SU-DHL-6 (cell line): ENCODE measurements around the gene STEAP1.
A peak's percentile ranks its signal among the peaks of the same experiment; 100 is the strongest.
"Not testable (repeated sequence)": the region's sequence is repeated elsewhere in the genome, so short reads cannot be mapped to it uniquely, and the experiment has no call there.

Source experiments
- H2AFZ ChIP-seq: fragments of 200-600 bp; sonication (generic); 2 replicates; pipeline ENCODE4 v1.6.1; 2014; ENCODE audit warnings: low read depth, mild to moderate bottlenecking, moderate library complexity, mixed read lengths, antibody characterized with exemption, low read length; ENCODE audit not compliant: severe bottlenecking
- H3F3A ChIP-seq: fragments of 200-600 bp; shearing (Covaris generic); 2 replicates; pipeline ENCODE4 v1.6.0; 2016; ENCODE audit warnings: antibody characterized with exemption, mild to moderate bottlenecking; ENCODE audit not compliant: insufficient read depth
- H3K27ac ChIP-seq: fragments of 200-600 bp; sonication (generic); 2 replicates; pipeline ENCODE4 v1.5.1; 2016; ENCODE audit warnings: low read depth, mild to moderate bottlenecking, low read length, moderate library complexity, mixed read lengths
- H3K27me3 ChIP-seq: fragments of 200-600 bp; sonication (generic), shearing (Covaris generic); 2 replicates; pipeline ENCODE4 v1.6.0; 2014; ENCODE audit warnings: mild to moderate bottlenecking, low read length
- H3K36me3 ChIP-seq: fragments of 200-600 bp; sonication (generic); 2 replicates; pipeline ENCODE4 v1.6.1; 2014; ENCODE audit warnings: mild to moderate bottlenecking, low read length, mixed read lengths
- H3K4me2 ChIP-seq: fragments of 300-600, 200-600 bp; shearing (Covaris generic), sonication (generic); 2 replicates; pipeline ENCODE4 v1.6.0; 2014; ENCODE audit warnings: low read length, low read depth, mild to moderate bottlenecking; ENCODE audit not compliant: poor library complexity, severe bottlenecking
- H3K4me3 ChIP-seq: fragments of 200-600 bp; sonication (generic); 2 replicates; pipeline ENCODE4 v1.5.1; 2014; ENCODE audit warnings: antibody characterized with exemption, low read length, mild to moderate bottlenecking, mixed read lengths; ENCODE audit not compliant: insufficient read depth, poor library complexity, severe bottlenecking
- H3K79me2 ChIP-seq: fragments of 200-600 bp; sonication (generic); 2 replicates; pipeline ENCODE4 v1.6.1; 2014; ENCODE audit warnings: mild to moderate bottlenecking, low read length, moderate library complexity; ENCODE audit not compliant: insufficient read depth
- H3K9ac ChIP-seq: fragments of 200-600 bp; sonication (generic); 2 replicates; pipeline ENCODE4 v1.7.0; 2014; ENCODE audit warnings: mild to moderate bottlenecking, low read length
- H3K9me2 ChIP-seq: fragments of 200-600 bp; sonication (generic); replicated peaks from 2 replicates; pipeline ENCODE4 v1.6.1; 2014; ENCODE audit warnings: low read length; ENCODE audit not compliant: insufficient read depth
- H3K9me3 ChIP-seq: fragments of 200-600 bp; sonication (generic); 2 replicates; pipeline ENCODE4 v1.6.1; 2014; ENCODE audit warnings: low read length, mixed read lengths; ENCODE audit not compliant: insufficient read depth
- H4K20me1 ChIP-seq: fragments of 200-600 bp; sonication (generic); 2 replicates; pipeline ENCODE4 v1.6.1; 2014; ENCODE audit warnings: low read depth, mild to moderate bottlenecking, antibody characterized with exemption, low read length, moderate library complexity, mixed read lengths
- EZH2phosphoT487 ChIP-seq: fragments of 200-600 bp; sonication (generic), shearing (Covaris generic); conservative IDR thresholded peaks from 2 replicates; pipeline ENCODE4 v1.6.1; 2018; ENCODE audit warnings: mild to moderate bottlenecking, antibody characterized with exemption, low read length, moderate library complexity, mixed read lengths
- TF ChIP-seq, protein P1 (sequence below): fragments of 200-600 bp; sonication (generic); IDR thresholded peaks from one replicate; pipeline ENCODE4 v1.5.1; 2017; ENCODE audit warnings: antibody characterized with exemption, mild to moderate bottlenecking, low read length, moderate library complexity; ENCODE audit not compliant: insufficient read depth, poor library complexity, severe bottlenecking

The STEAP1 gene

DNA sequence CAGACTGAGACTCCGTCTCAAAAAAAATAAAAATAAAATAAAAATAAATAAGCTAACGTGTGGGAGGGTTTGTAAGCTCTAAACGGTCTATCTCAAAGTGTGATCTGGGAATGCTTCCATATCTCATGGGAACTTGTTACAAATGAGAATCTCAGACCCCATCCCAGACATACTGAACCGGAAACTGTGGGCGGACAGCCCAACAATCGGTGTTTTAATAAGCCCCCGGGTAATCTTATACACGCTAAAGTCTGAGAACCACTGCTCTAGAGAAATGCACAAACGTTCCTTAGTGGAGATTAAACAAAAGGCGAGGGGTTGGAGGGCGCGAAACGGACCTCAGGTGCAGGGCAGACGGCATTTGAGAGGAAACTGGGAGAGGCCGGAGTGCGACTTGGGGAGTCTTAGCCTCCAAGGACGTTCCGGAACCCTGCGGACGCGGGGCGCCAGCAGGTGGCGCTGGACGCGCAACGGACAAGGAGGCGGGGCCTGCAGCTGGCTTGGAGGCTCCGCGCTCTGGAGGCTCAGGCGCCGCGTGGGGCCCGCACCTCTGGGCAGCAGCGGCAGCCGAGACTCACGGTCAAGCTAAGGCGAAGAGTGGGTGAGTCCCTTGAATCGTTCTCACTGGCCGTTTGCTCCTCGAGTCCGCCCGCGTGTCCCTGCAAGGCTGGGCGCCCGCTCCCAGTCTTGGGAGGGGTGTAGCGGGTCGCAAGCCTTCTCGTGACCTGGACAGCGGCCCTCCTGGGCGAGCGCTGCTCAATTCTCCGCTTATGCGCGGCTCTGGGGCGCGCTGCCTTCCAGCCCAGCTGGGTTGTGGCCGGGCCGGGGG lies at the start of gene STEAP1:
Gene STEAP1 (plus strand): TSS at position 527 of the 829 bp plus-strand sequence. CDS start 5,320 bp downstream, outside the sequence.
- peak within 1 kb of the TSS; percentile 72 for H2AFZ ChIP-seq
- H3K79me2 ChIP-seq, H3K27ac ChIP-seq, H3K9me2 ChIP-seq, H3K36me3 ChIP-seq, H3F3A ChIP-seq, H3K27me3 ChIP-seq, H3K9me3 ChIP-seq, H4K20me1 ChIP-seq: not testable (repeated sequence)
- TF ChIP-seq, protein P1, sequence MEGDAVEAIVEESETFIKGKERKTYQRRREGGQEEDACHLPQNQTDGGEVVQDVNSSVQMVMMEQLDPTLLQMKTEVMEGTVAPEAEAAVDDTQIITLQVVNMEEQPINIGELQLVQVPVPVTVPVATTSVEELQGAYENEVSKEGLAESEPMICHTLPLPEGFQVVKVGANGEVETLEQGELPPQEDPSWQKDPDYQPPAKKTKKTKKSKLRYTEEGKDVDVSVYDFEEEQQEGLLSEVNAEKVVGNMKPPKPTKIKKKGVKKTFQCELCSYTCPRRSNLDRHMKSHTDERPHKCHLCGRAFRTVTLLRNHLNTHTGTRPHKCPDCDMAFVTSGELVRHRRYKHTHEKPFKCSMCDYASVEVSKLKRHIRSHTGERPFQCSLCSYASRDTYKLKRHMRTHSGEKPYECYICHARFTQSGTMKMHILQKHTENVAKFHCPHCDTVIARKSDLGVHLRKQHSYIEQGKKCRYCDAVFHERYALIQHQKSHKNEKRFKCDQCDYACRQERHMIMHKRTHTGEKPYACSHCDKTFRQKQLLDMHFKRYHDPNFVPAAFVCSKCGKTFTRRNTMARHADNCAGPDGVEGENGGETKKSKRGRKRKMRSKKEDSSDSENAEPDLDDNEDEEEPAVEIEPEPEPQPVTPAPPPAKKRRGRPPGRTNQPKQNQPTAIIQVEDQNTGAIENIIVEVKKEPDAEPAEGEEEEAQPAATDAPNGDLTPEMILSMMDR = peak; percentile 80
- peak within 1 kb of the TSS; percentile 23; the same call in 1 of the 2 replicates for H3K9ac ChIP-seq
- H3K4me3 ChIP-seq = peak within 1 kb of the TSS; percentile 36
- H3K4me2 ChIP-seq = peak within 1 kb of the TSS; percentile 47

DNA sequence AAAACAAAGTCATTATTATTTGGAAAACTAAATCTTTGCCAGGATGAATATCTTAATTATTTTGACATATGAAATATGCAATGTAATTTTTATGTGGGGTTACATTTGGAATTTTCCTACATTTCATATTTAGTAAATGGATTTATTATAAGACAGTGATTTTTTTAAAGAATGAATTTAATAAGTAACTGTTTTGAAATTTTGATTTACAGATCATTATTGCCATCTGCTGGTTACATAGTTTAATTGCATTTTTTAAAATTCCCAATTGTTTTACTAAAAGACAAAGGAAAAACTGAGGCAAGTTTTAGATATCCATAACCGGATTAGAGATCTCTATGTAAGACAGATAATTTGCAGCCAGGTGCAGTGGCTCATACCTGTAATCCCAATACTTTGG lies 39.3 kb upstream of the STEAP1 start:
- H3K79me2 ChIP-seq, H3K9me3 ChIP-seq, H3K27ac ChIP-seq, H3K9me2 ChIP-seq, H3K36me3 ChIP-seq, H3K9ac ChIP-seq, H3K4me3 ChIP-seq, H4K20me1 ChIP-seq, H3K27me3 ChIP-seq, H3F3A ChIP-seq, H3K4me2 ChIP-seq, H2AFZ ChIP-seq: not testable (repeated sequence)

DNA sequence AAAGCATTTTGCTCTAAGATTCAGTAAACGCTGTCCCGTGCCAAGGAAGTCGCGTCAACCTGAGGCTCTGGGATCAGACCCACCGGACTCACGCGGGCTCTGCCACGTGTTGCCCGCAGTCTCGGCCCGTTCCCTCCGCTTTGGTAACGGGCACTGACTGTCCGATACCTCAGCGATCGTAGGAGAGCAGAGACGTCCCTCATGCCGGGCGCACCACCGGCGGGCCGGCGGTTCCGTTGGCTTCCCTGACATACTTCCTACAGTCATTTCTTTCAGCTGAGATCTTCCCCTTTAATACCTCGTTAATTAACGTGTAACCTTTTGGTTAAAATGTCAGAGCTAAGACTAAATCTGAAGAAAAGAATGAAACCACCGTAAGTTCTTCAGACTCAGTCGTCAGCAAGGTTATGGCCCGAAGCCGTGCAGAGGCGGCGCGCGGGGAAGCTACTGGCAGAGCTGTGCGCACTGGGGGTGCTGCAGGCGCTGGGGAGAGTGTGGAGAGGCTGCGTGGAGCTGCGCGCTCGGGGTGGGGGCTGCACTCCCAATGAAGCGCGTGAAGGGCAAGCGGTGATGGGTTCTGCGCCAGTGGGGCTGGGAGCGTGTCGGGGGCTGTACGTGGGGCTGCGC lies 35.6 kb upstream of the STEAP1 start:
- not testable (repeated sequence) for H2AFZ ChIP-seq, H3K27ac ChIP-seq, H3K4me3 ChIP-seq, H3K27me3 ChIP-seq, H3K79me2 ChIP-seq, H3K9me2 ChIP-seq, H4K20me1 ChIP-seq, H3F3A ChIP-seq, H3K9me3 ChIP-seq, H3K4me2 ChIP-seq, H3K9ac ChIP-seq, H3K36me3 ChIP-seq

DNA sequence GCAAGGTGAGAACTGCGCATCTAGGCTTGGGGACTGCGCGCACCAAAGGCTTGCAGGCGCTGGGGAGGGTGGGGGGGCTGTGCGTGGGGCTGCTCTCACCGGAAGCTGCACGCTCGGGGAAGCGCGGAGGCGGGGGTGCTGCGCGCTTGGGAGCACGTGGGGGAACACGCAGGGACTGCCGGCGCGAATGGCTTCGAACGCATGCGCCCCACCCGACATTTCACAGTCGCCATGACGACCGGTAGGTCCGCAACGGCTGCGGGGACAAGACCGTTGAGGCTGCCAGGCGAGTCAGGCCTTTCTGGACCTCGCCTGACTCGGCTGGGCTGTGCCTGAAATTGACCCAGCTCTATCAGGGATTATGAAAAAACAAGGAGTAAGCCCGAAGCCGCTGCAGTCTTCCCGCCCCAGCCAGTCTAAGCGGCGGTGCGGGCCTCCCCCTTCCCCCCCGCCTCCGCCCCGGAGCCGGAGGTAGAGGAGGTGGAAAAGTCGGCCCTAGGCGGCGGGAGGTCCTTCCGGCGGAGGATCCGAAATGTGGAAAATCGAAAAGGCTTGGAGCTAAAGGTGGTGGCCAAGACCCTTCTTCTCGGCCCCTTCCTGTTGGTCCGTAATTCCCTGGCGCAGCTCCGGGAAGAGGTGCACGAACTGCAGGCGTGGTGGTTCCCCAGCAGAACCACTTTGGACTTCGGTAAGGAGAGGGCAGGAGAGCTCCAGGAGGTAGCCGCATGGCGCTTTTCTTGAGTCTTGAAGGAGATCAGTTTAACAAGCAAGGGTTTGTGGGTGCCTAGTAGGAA lies 34.9 kb upstream of the STEAP1 start:
- Histone ChIP-seq H2AFZ (no peak overlapping the region), H3K36me3 (no peaks in the 10 kb centered on the region), H3K79me2 (no peaks in the 10 kb centered on the region), H3K27me3 (no peaks in the 10 kb centered on the region), H3F3A (no peaks in the 10 kb centered on the region), H3K9me3 (no peaks in the 10 kb centered on the region), H3K4me3 (no peak overlapping the region), H3K27ac (no peak overlapping the region), H3K9ac (no peak overlapping the region), H3K4me2 (no peak overlapping the region), H3K9me2 (no peaks in the 10 kb centered on the region), H4K20me1 (no peaks in the 10 kb centered on the region)
- no peak for TF ChIP-seq EZH2phosphoT487
- TF ChIP-seq, protein P1 = no peak

DNA sequence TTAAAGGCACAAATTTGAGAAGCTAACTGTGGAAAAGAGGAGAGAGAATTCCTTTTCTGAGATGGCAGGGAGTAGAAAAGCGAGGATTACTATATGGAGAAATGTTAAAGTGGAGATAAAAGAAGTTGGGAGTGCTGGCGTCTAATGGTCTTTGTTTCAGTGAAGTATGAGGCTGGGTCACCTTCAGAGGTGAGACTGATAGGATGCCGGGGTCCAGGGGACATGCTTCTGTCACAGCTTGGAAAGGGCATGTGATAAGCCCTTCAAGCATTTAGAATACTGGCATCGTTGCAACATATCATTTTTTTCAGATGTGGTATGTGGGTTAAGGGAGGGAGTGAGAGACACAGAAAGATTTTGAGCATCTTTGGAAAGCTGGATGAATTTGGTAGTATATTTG lies 34.1 kb upstream of the STEAP1 start:
- not testable (repeated sequence) for H3K36me3 ChIP-seq, H3F3A ChIP-seq, H3K9ac ChIP-seq, H3K27ac ChIP-seq, H3K9me3 ChIP-seq, H3K27me3 ChIP-seq, H4K20me1 ChIP-seq, H2AFZ ChIP-seq, H3K4me2 ChIP-seq, H3K4me3 ChIP-seq, H3K79me2 ChIP-seq, H3K9me2 ChIP-seq

DNA sequence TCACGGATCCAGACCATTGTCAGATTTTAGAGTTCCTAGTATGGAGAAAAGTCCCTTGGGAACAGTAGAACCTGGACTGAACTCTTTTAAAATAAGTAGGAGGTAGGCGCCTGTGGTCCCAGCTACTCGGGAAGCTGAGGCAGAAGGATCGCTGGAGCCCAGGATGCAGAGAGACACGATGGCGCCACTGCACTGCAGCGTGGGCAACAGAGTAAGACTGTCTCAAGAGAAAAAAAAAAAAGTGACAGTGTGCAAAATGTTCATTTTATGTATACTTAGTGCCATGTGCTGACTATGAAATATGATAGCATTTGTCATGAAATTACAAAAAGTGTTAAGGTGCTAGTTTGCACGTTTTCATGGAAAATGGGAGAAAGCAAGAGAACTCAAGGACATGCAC lies 22.5 kb upstream of the STEAP1 start:
- H3K27ac ChIP-seq, H2AFZ ChIP-seq, H3K36me3 ChIP-seq, H3K4me2 ChIP-seq, H3K79me2 ChIP-seq, H4K20me1 ChIP-seq, H3K4me3 ChIP-seq, H3K9ac ChIP-seq, H3K9me2 ChIP-seq, H3K27me3 ChIP-seq, H3K9me3 ChIP-seq, H3F3A ChIP-seq: not testable (repeated sequence)
